K562 (cell line): Measurements from ENCODE around the gene RAB26.
"Not testable (repeated sequence)": the region's sequence is repeated elsewhere in the genome, so short reads cannot be mapped to it uniquely, and the experiment has no call there.

Experiments used
- CC2D1A ChIP-seq: fragments of 450-650 bp; IDR thresholded peaks from 2 replicates; pipeline ENCODE4 v1.6.1; 2017; ENCODE audit warnings: mild to moderate bottlenecking
- CTCF ChIP-seq, 3 experiments: IDR thresholded peaks in 2 of 3; conservative IDR thresholded peaks in 1 of 3; 2 replicates each; pipeline ENCODE4 v1.5.1; 2011 to 2012; ENCODE audit warnings: low read length in 3 of 3, mild to moderate bottlenecking in 3 of 3, control low read depth in 2 of 3, improper control_type of control experiment in 1 of 3, inconsistent platforms in 1 of 3, low read depth in 1 of 3, mixed read lengths in 1 of 3, moderate library complexity in 1 of 3; ENCODE audit not compliant: insufficient read depth in 2 of 3
- HSF4 ChIP-seq: fragments of 250-450 bp; sonication (Bioruptor Pico); IDR thresholded peaks from 2 replicates; pipeline ENCODE4 v2.1.2; 2022; ENCODE audit warnings: mild to moderate bottlenecking, moderate library complexity, borderline replicate concordance
- JUNB ChIP-seq: fragments of 450-650 bp; formaldehyde crosslinking; conservative IDR thresholded peaks from 2 replicates; pipeline ENCODE4 v1.4.0; 2020; ENCODE audit warnings: mild to moderate bottlenecking
- POLR2A ChIP-seq: fragments of 450-650 bp; conservative IDR thresholded peaks from 2 replicates; pipeline ENCODE4 v1.6.1; 2016
- RAD21 ChIP-seq, 2 experiments: fragments of 250-450 bp in 1 of 2; fragments of 450-650 bp in 1 of 2; sonication (Bioruptor Pico) in 1 of 2; formaldehyde crosslinking in 1 of 2; IDR thresholded peaks in 1 of 2; conservative IDR thresholded peaks in 1 of 2; 2 replicates each; pipeline versions ENCODE4 v1.4.0 to v1.8.0; 2020 to 2022; ENCODE audit warnings: mild to moderate bottlenecking in 2 of 2, moderate library complexity in 1 of 2
- RERE ChIP-seq: sonication (generic); formaldehyde crosslinking; IDR thresholded peaks from 2 replicates; pipeline ENCODE4 v1.8.0; 2023; ENCODE audit warnings: missing genetic modification reagents, mild to moderate bottlenecking, borderline replicate concordance
- SMARCC2 ChIP-seq: fragments of 450-650 bp; IDR thresholded peaks from 2 replicates; pipeline ENCODE4 v1.6.1; 2017; ENCODE audit warnings: antibody characterized with exemption, moderate library complexity, mild to moderate bottlenecking, low read depth
- XRCC5 ChIP-seq: fragments of 200-400 bp; formaldehyde crosslinking; IDR thresholded peaks from 2 replicates; pipeline ENCODE4 v1.6.1; 2017; ENCODE audit warnings: low read depth, mild to moderate bottlenecking, low read length
- ZNF311 ChIP-seq: fragments of 250-450 bp; sonication (Bioruptor Pico); IDR thresholded peaks from 2 replicates; pipeline ENCODE4 v1.4.0; 2020; ENCODE audit warnings: mild to moderate bottlenecking, moderate library complexity
- TF ChIP-seq, protein P1 (sequence below): fragments of 250-450 bp; sonication (Bioruptor Pico); IDR thresholded peaks from 2 replicates; pipeline ENCODE4 v1.5.0; 2022; ENCODE audit warnings: mild to moderate bottlenecking

- TF ChIP-seq CTCF (IDR thresholded peaks at IDR 0.05 in 2 of 3, conservative IDR thresholded peaks at IDR 0.05 in 1 of 3; ENCODE audit: insufficient read depth in 2 of 3, low read depth in 1 of 3, low read length in 3 of 3); RERE (CRISPR knock-in tag); CC2D1A; SMARCC2; JUNB; ZNF311 (CRISPR knock-in tag); HSF4 (CRISPR knock-in tag); POLR2A; XRCC5; RAD21 (CRISPR knock-in tag; conservative IDR thresholded peaks at IDR 0.05 in 1 of 2, IDR thresholded peaks at IDR 0.05 in 1 of 2): not testable (repeated sequence)
- TF ChIP-seq, protein P1, sequence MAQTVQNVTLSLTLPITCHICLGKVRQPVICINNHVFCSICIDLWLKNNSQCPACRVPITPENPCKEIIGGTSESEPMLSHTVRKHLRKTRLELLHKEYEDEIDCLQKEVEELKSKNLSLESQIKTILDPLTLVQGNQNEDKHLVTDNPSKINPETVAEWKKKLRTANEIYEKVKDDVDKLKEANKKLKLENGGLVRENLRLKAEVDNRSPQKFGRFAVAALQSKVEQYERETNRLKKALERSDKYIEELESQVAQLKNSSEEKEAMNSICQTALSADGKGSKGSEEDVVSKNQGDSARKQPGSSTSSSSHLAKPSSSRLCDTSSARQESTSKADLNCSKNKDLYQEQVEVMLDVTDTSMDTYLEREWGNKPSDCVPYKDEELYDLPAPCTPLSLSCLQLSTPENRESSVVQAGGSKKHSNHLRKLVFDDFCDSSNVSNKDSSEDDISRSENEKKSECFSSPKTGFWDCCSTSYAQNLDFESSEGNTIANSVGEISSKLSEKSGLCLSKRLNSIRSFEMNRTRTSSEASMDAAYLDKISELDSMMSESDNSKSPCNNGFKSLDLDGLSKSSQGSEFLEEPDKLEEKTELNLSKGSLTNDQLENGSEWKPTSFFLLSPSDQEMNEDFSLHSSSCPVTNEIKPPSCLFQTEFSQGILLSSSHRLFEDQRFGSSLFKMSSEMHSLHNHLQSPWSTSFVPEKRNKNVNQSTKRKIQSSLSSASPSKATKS (CRISPR knock-in tag), result not testable (repeated sequence)
Observed at GRCh38 chr16:2114225-2114624, 34.2 kb upstream of the RAB26 start.
